Measurements from ENCODE around the gene ATP6V0E1.

The ATP6V0E1 gene

GRCh38 chr5:172957458-172957857, 26.1 kb upstream of the ATP6V0E1 start:
- DNase-seq, result no peak

- DNase-seq, result peak; percentile 70
These were observed 25.1 kb upstream of the ATP6V0E1 start for GRCh38 chr5:172958331-172959046.

- DNase-seq, result no peak
These were observed 23.5 kb upstream of the ATP6V0E1 start for GRCh38 chr5:172959824-172960799.

- DNase-seq, result no peak
These were observed 13.7 kb upstream of the ATP6V0E1 start for GRCh38 chr5:172969921-172970320.

GRCh38 chr5:172971482-172971881, 12.1 kb upstream of the ATP6V0E1 start:
- DNase-seq, result peak; percentile 49

GRCh38 chr5:172972552-172972951, 11.0 kb upstream of the ATP6V0E1 start:
- DNase-seq, result no peak

- DNase-seq, result peak; percentile 21
These were observed 10.2 kb upstream of the ATP6V0E1 start for GRCh38 chr5:172973127-172973916.

GRCh38 chr5:172973931-172974330, 9.6 kb upstream of the ATP6V0E1 start:
- DNase-seq, result peak; percentile 28

GRCh38 chr5:172975289-172975688, 8.3 kb upstream of the ATP6V0E1 start:
- DNase-seq, result no peak

GRCh38 chr5:172979778-172980177, 3.8 kb upstream of the ATP6V0E1 start:
- DNase-seq, result no peak

GRCh38 chr5:172981931-172982330, 1.6 kb upstream of the ATP6V0E1 start:
- no peak for DNase-seq

GRCh38 chr5:172984244-172984953, 828 bp downstream of the ATP6V0E1 start:
- peak; percentile 95 for DNase-seq

- peak; percentile 16 for DNase-seq
These were observed 2.0 kb downstream of the ATP6V0E1 start for GRCh38 chr5:172985596-172985995.

- no peak for DNase-seq
These were observed 4.7 kb downstream of the ATP6V0E1 start for GRCh38 chr5:172988276-172988675.

GRCh38 chr5:172990776-172991175, 7.2 kb downstream of the ATP6V0E1 start:
- DNase-seq, result no peak

- no peak for DNase-seq
These were observed 10.8 kb downstream of the ATP6V0E1 start for GRCh38 chr5:172994405-172994804.

- DNase-seq, result no peak
These were observed 15.9 kb downstream of the ATP6V0E1 start for GRCh38 chr5:172999372-172999973.

GRCh38 chr5:172999974-173000373, 16.4 kb downstream of the ATP6V0E1 start:
- no peak for DNase-seq

- DNase-seq, result no peak
These were observed 17.8 kb downstream of the ATP6V0E1 start for GRCh38 chr5:173001229-173001841.

- no peak for DNase-seq
These were observed 19.8 kb downstream of the ATP6V0E1 start for GRCh38 chr5:173003360-173003759.

- DNase-seq, result no peak
These were observed 20.4 kb downstream of the ATP6V0E1 start for GRCh38 chr5:173004013-173004412.

- no peak for DNase-seq
These were observed 20.9 kb downstream of the ATP6V0E1 start for GRCh38 chr5:173004447-173004846.
